ENCODE data around the gene USP40. TPM values are rescaled to one million over a fixed set of nuclear protein-coding genes. Genes with fewer than 3 reads are reported as not detected.

USP40 gene
- total and polyA plus RNA-seq, 2 of the 8 experiments (the other 6 are each of a cell fraction or from before 2014, with no cell fraction given) = 12.0 to 15.7 TPM

- no peak for TF ChIP-seq CHD7 (IDR thresholded peaks at IDR 0.05; ENCODE audit: insufficient replicate concordance, low read length)
- TF ChIP-seq RXRA (IDR thresholded peaks at IDR 0.05; ENCODE audit: insufficient read depth, low read depth, low read length) = no peak
- TF ChIP-seq GTF2F1 (IDR thresholded peaks at IDR 0.05; ENCODE audit: borderline replicate concordance, low read depth, low read length) = no peak
- no peak for TF ChIP-seq BACH1 (IDR thresholded peaks at IDR 0.05; ENCODE audit: low read length)
Measured at GRCh38 chr2:233433029-233433428, 133.6 kb downstream of the USP40 start (continued).
